Progenitor cell of endocrine pancreas (in vitro differentiated cells): ENCODE data around the gene TET3. TPM values are rescaled to one million over a fixed set of nuclear protein-coding genes. Genes with fewer than 3 reads are reported as not detected.

Experiments used
- DNase-seq: peaks from one replicate; pipeline ENCODE4 v3.0.0; 2021; ENCODE audit warnings: low spot score; ENCODE audit not compliant: unreplicated experiment
- H3K27ac Mint-ChIP-seq: 2 replicates; pipeline ENCODE4 v1.8.0; 2021; ENCODE audit warnings: mild to moderate bottlenecking, moderate library complexity, mixed read lengths
- H3K27me3 Mint-ChIP-seq: 2 replicates; pipeline ENCODE4 v1.8.0; 2021; ENCODE audit warnings: mixed read lengths
- H3K36me3 Mint-ChIP-seq: 2 replicates; pipeline ENCODE4 v1.8.0; 2022; ENCODE audit warnings: mixed read lengths; ENCODE audit not compliant: insufficient read depth
- H3K4me1 Mint-ChIP-seq: 2 replicates; pipeline ENCODE4 v1.8.0; 2021; ENCODE audit warnings: low read depth, mixed read lengths
- H3K4me3 Mint-ChIP-seq: 2 replicates; pipeline ENCODE4 v1.8.0; 2021; ENCODE audit warnings: low read depth, mild to moderate bottlenecking, moderate library complexity, mixed read lengths
- H3K9me3 Mint-ChIP-seq: 2 replicates; pipeline ENCODE4 v1.8.0; 2021; ENCODE audit warnings: low read depth, mixed read lengths
- total RNA-seq: library from RNA; stranded (reverse); gene quantifications from 2 replicates; pipeline ENCODE4 v1.2.1, GENCODE V29; 2021
- TF ChIP-seq, protein P1 (sequence below): fragments of 200-600 bp; sonication (generic); IDR thresholded peaks from one replicate; pipeline ENCODE4 v1.5.0; 2021; ENCODE audit warnings: antibody characterized with exemption, mild to moderate bottlenecking; ENCODE audit not compliant: unreplicated experiment

TET3 gene
- total RNA-seq, 1 donor from 2014 or later, result 40.7 TPM

DNA sequence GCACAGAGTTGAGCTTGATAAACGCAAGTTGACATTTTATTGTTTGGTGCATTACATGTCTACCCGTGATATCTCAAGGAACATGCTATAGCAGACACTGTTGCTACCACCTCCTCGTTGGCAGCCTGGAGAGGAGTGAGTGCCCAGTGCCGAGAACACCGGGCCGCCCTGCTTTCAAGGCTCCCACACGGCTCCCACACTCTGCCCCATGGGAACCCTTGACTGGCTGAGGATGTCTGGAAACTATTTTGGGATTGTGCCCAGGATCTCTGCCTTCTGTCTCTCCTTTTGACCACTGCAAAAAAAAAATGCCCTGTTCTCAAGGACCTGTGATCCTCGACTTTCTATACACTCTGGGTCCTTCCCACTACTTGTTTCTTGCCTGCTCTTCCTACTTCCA is 21.1 kb downstream of the TET3 start:
- no peak overlapping the region for H3K4me3 Mint-ChIP-seq
- H3K4me1 Mint-ChIP-seq, result peaks cover 56% of the 10 kb centered on the region
- no peak for DNase-seq
- H3K27me3 Mint-ChIP-seq, result no peaks in the 10 kb centered on the region
- peak overlapping the region; percentile 38 for H3K27ac Mint-ChIP-seq
- peaks cover 4% of the 10 kb centered on the region for H3K36me3 Mint-ChIP-seq
- TF ChIP-seq, protein P1, sequence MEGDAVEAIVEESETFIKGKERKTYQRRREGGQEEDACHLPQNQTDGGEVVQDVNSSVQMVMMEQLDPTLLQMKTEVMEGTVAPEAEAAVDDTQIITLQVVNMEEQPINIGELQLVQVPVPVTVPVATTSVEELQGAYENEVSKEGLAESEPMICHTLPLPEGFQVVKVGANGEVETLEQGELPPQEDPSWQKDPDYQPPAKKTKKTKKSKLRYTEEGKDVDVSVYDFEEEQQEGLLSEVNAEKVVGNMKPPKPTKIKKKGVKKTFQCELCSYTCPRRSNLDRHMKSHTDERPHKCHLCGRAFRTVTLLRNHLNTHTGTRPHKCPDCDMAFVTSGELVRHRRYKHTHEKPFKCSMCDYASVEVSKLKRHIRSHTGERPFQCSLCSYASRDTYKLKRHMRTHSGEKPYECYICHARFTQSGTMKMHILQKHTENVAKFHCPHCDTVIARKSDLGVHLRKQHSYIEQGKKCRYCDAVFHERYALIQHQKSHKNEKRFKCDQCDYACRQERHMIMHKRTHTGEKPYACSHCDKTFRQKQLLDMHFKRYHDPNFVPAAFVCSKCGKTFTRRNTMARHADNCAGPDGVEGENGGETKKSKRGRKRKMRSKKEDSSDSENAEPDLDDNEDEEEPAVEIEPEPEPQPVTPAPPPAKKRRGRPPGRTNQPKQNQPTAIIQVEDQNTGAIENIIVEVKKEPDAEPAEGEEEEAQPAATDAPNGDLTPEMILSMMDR, result no peak
- H3K9me3 Mint-ChIP-seq, result no peaks in the 10 kb centered on the region

DNA sequence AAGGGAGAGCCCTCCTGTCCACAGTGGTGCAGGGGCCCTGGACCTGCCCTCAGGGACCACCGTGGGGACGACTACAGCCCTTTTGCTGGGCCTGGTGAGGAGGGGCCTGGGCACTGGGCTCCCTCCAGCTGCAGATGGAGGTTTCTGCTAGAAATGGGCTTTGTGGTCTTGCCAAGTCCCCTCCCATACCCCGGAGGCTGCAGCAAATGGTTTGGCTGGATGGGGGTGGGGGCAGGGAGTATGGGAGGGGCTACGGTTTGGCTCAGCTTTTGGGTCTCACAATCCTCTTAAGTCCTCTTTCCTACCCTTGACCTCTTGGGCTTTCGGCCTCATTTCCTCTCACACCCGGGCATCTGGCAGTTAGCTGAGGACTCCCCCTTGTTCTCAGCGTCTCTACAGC is 21.7 kb downstream of the TET3 start:
- Mint-ChIP-seq H3K27me3 (no peaks in the 10 kb centered on the region), H3K9me3 (no peaks in the 10 kb centered on the region), H3K36me3 (peaks cover 4% of the 10 kb centered on the region), H3K4me1 (peaks cover 53% of the 10 kb centered on the region), H3K4me3 (no peak overlapping the region), H3K27ac (no peak overlapping the region)
- TF ChIP-seq, protein P1, result no peak
- no peak for DNase-seq

DNA sequence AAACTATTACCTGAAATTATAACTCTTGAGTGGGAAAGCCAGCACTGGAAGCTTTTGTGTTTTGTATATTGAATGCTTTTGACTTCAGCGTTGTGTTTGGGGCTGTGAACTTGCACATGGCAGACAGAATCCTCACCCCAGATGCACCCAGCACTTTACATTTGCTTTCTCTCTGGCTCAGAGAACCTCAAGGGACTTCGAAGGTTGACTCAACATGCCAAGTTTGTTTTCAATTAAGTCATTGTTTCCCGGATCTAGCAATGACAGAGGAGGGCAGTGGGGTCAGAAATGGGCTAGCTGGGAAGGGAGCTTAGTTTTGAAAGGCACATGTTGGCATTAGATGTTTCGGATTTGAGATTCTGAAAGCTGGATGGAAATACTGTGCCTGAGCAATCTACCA is 22.4 kb downstream of the TET3 start:
- Mint-ChIP-seq H3K36me3 (peaks cover 4% of the 10 kb centered on the region), H3K9me3 (no peaks in the 10 kb centered on the region), H3K27me3 (no peaks in the 10 kb centered on the region), H3K27ac (no peak overlapping the region), H3K4me3 (no peak overlapping the region), H3K4me1 (peaks cover 47% of the 10 kb centered on the region)
- no peak for DNase-seq
- TF ChIP-seq, protein P1, result no peak

DNA sequence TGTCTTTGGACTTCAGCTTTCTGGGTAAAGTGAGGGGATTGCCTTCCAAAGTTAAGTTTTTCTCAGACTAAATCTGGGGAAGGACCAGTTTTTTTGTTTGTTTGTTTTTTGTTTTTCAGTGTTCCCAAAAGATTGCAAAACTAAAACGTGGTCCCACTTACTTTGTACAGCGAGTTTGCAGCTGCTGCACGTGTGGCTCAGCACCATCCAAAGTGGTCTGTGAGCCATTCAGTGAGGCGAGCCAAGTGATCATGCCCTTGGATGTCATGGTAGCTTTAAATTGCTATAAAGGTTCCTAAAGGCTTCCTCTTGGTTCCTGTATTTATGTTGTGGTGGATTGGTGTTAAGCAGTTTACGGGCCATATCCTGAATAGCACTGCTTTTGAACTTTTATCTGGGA is 23.0 kb downstream of the TET3 start:
- Mint-ChIP-seq H3K4me3 (no peak overlapping the region), H3K27ac (no peak overlapping the region), H3K36me3 (peaks cover 4% of the 10 kb centered on the region), H3K4me1 (peaks cover 47% of the 10 kb centered on the region), H3K9me3 (no peaks in the 10 kb centered on the region), H3K27me3 (no peaks in the 10 kb centered on the region)
- no peak for DNase-seq
- TF ChIP-seq, protein P1, result no peak

DNA sequence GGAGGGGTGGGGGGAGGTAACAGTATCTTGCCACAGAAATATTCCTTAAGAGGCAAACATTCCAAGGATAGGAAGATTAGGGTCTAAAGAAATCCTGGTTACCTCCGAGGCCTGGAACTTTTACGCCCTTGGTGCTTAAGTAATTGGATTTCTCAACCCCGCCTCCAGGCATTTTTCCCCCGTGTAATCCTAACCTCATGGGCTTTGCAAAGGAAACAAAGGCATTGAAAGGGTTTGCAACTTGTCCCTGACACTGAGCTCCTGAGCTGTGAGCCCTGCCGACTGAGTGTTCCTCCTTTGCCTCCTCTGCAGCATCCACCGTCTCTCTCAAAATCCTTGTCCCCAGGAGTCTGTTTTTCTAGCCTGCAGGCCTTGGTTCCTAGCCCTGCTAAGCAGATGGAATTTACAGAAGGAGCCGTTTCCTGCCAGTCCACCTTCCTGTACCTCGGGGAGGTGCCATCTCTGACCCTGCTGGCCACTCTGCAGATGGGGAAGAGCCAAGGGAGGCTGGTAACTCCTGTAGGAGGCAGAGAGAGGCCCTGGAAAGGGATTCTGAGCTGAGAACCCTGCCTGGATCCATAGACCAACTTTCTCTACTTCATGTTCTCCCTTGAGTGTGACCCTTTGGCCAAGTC is 24.2 kb downstream of the TET3 start:
- Mint-ChIP-seq H3K9me3 (no peaks in the 10 kb centered on the region), H3K36me3 (peaks cover 4% of the 10 kb centered on the region), H3K27me3 (no peaks in the 10 kb centered on the region), H3K27ac (no peak overlapping the region), H3K4me3 (no peak overlapping the region), H3K4me1 (peaks cover 37% of the 10 kb centered on the region)
- TF ChIP-seq, protein P1, result no peak
- DNase-seq, result no peak
